ENCODE measurements around the gene SH3D19.

DNA sequence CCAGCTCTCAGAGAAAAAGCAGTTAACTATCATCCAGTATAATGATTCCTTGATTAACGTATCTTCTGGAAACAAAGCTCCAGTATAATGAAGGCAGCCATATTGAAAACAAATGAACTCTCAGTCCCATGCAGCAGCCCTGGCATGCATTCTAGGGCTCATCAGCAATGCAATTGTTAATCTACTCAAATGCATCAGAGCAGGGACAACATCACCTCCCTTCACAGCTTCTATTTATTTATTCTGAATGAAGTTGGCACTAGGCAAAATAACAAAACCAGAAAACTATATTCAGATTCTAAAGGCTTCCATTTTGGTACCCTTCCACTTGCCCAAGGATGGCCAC, 11.4 kb downstream of the SH3D19 start:
- TF ChIP-seq, protein P1, sequence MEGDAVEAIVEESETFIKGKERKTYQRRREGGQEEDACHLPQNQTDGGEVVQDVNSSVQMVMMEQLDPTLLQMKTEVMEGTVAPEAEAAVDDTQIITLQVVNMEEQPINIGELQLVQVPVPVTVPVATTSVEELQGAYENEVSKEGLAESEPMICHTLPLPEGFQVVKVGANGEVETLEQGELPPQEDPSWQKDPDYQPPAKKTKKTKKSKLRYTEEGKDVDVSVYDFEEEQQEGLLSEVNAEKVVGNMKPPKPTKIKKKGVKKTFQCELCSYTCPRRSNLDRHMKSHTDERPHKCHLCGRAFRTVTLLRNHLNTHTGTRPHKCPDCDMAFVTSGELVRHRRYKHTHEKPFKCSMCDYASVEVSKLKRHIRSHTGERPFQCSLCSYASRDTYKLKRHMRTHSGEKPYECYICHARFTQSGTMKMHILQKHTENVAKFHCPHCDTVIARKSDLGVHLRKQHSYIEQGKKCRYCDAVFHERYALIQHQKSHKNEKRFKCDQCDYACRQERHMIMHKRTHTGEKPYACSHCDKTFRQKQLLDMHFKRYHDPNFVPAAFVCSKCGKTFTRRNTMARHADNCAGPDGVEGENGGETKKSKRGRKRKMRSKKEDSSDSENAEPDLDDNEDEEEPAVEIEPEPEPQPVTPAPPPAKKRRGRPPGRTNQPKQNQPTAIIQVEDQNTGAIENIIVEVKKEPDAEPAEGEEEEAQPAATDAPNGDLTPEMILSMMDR (IDR thresholded peaks at IDR 0.05), result no peak
- no peak for TF ChIP-seq POLR2A (IDR thresholded peaks at IDR 0.05)

Data from Peyer's patch (tissue), 4 donors.